Inflammatory macrophage treated with lipopolysaccharide for 1 hour (primary cell): Measurements from ENCODE around the gene YY1.
"Not testable (repeated sequence)": the region's sequence is repeated elsewhere in the genome, so short reads cannot be mapped to it uniquely, and the experiment has no call there.

Experiments
- DNase-seq, 2 donors: peaks; one replicate each; pipeline ENCODE4 v3.0.0-alpha.2; 2020 to 2022

The YY1 gene

DNA sequence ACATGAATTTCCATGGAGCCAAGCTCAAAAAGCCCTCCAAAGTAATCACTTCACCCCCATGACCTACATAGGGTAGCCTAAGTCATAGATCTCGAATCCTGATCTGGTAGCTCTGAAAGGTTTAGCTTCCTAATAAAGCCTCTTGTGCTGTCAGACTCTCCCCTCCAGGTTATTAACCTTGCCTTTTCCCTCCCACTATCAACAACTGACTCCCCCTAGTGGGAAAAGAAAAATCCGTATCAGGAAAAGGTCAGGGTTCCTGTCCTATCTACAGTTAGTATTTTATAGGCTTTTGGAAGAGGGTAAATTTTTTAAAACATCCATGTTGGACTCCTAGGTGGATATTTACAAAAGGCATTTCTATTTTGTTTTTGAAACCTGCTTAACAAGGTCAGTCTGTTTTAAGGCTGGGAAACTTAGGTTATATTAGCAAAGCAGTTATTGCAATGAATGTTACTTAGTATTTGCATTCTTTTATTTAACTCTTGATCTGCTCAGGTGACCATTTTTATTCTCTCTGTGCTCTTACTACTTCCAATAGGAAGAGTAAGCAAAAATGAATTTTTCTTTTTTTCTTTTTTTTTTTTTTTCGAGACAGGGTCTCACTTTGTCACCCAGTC lies 8.0 kb downstream of the YY1 start:
- peak in 1 of 2 donors; percentile 75 for DNase-seq

DNA sequence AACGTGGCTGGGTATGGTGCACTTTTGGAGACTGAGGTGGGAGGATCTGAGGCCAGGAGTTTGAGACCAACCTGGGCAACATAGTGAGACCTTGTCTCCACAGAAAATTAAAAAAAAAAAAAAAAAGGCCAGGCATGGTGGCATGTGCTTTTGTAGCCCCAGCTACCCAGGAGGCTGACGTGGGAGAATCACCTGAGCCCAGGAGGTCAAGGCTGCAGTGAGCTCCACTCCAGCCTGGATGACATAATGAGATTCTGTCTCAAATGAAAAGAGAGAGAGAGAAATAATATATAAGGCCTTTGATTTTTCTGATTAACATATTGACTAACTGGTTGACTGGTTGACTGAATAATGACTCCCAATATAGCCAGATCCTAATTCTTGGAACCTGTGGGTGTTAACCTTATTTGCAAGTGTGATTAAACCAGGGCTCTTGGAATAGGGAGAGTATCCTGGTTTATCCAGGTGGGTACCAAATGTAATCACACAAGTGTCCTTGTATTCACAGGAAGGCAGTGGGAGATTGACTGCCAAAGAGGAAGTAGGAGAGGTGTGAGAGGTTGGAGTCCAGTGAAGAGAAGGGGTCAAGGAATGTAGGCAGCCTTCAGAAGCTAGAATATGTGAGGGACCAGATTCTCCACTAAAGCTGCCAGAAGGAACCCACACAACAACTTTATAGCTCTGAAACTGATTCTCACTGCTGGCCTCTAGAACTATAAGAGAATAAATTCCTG lies 12.0 kb downstream of the YY1 start:
- no peak for DNase-seq

- DNase-seq = no peak
Observed at GRCh38 chr14:100252684-100253083, 13.7 kb downstream of the YY1 start.

DNA sequence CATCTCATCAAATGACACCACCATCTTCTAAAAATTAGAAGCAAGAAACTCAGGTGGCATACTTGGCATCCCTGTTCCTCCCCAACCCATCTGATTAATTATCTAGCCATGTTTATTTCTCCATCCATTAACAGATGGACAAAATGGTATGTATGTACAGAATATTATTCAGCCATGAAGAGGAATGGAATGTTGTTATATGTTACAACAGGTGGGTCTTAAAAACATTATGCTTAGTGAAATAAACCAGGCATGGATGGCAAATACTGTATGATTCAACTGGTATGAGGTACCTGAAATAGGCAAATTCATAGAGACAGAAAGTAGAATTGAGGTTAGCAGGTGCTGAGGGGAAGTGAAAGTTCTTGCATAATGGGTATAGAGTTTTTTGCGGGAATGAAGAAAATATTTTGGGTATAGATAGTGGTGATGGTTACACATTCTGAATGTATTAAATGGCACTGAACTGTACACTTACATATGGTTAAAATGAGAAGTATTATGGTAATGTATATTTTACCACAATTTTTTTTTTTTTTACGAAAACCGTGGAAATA lies 17.5 kb downstream of the YY1 start:
- no peak for DNase-seq

- DNase-seq = no peak
Observed at GRCh38 chr14:100261621-100262020, 22.7 kb downstream of the YY1 start.

GRCh38 chr14:100262545-100262944 lies 23.6 kb downstream of the YY1 start:
- no peak for DNase-seq

- no peak for DNase-seq
Observed at GRCh38 chr14:100263141-100263540, 24.2 kb downstream of the YY1 start.

- no peak for DNase-seq
Observed at GRCh38 chr14:100267990-100268389, 29.0 kb downstream of the YY1 start.

DNA sequence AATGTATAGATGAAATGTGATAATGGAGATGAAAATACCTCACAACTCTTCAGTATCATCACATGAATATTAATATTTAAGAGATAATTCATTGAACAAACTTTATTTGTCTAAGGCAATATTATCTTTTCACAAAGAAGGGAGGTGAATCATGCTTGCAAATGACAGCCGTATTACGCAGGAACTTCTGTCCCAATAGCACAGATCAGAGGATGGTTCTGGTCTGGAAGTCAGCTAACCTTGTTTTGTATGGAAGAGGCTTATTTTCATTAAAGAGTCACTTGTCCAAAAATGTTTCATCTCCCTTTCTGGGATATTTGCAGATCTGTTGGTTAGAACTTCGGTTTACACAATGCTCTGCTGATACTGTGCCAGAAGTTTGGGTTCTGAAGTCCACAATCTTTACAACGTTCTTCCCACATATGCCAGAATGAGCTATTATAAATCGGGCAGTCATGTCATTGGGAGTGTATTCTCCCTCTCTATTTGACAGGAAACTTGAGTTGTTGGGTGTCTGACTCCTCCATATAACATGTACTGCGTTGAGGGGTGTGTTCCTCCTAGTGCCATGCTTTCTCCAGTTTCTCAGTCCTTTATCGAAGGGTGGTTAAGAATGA lies 29.8 kb downstream of the YY1 start:
- no peak for DNase-seq

GRCh38 chr14:100271247-100271939 lies 32.4 kb downstream of the YY1 start:
- peak in 1 of 2 donors; percentile 48 for DNase-seq

GRCh38 chr14:100274250-100274649 lies 35.3 kb downstream of the YY1 start:
- no peak for DNase-seq

DNA sequence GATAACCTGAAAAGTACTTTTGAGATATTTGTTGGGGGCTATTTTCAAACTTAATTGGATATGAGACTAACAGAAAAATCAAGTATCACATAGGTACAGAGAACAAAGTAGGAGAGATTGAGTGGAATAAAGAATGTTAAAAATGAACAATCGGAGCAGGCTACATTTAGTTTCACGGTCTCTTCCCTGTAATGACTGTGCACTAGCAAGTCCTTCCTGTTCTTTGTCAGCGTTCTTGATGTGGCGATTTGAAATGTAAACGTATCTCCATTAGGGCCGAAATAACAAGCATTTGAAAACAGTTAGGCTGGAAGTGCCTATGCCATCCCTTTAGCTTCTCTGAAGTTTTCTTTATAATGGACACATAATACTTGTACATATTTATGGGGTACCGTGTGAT lies 36.3 kb downstream of the YY1 start:
- DNase-seq = no peak

DNA sequence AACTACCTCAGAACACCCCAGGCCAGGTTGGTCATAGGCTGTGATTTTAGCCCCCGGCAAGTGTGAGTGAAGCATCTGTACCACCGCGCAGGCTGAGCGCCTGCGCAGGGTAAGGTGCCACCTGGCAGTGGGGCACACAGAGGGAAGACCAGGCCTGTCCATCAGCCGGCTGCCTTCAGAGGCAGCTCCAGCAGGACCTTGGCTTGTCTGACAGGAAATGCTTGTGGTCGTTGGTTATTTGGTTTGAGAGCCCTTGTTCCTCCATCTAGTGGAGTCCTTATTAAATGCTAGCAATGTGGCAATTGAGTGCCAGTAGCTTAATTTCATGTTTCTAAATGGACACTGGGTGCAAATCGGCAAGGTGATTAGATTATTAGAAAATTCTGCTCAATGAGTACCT lies 39.8 kb downstream of the YY1 start:
- peak in 1 of 2 donors; percentile 26 for DNase-seq

GRCh38 chr14:100279133-100279532 lies 40.2 kb downstream of the YY1 start:
- no peak for DNase-seq

DNA sequence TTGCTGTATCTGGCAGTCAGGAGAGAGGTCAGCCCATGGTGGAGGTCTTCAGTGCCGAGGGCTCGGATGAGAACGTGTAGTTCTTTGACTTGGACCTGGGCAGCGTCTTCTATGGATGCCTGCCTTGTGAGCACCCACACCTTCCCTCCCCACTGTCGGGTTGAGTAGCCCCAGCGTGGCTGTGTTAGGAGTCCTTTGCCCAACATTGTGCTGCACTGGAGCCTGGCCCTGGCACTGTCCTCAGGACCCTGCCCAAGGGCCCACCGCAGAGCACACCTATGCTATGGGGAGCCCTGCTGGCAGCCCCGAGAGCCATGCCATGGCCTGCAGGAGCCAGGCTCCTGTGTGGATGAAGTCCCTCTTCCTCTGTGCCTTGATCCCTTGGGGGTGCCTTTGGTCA lies 40.6 kb downstream of the YY1 start:
- no peak for DNase-seq

DNA sequence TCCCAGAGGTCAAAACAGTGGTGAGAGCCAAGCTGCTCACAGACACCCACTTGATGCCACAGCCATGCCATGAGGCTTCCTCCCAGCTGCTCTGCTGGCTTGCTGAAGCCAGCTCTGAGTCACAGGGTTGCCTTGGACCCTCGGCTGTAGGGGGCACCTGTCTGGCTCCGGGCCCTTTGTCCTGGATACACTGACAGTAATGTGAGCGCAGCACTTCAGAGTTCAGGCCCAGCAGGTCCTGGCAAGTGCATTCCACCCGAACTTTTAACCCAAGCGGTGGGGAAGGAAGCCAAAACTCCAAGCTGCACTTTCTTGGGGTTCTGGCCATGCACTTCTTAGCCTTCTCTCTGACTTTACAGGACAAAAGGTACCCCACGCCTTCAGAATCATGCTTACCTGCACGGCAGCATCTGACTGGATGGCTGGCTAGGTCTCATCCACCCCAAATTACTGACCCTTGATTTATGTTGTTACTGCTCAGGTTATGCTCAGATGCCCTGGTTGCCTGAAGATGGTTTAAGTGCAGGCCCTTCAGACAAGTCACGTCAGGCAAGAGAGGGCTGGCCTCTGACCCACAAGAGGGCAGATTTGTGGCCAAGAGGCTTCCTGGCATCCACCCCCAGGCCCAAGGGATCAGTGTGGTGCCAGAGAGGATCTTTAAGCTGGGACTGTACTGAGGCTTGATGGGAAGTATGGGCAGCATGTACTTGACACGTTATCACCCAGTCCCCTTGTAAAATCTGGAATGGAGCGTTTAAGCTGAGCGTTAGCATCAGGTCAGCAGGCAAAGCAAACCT lies 42.5 kb downstream of the YY1 start:
- DNase-seq = no peak

- no peak for DNase-seq
Observed at GRCh38 chr14:100282083-100282350, 43.1 kb downstream of the YY1 start.

DNA sequence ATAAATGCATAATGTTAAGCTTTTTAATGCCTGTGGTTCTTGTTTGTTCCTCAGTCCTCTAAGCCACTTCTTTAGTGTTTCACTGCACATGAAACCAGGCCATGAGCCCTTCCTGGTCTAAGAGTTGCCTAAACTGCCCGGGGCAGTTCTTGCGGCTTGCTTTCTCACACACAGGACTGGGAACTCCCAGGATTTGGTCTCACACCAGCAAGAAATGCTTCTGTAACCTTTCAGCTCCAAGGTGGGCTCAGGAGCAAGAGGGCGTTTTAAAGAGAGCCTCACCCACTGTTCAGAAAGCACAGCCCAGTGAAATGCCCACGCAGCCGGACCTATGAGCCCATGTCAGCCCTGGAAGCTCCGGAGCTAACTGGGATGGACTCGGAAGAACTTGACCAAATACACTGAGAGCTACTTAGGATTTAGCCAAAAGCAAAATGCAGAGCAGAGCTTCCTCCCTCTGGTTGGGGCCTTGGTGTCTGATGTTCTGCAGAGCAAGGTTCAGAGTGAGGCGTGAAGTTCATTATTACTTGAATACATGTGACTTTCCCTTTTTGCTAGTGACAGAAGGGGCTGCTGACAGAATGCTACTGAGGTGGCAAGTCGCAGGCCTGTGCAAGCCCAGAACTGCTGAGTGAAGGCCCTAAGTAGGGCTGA lies 43.9 kb downstream of the YY1 start:
- no peak for DNase-seq

- DNase-seq = not testable (repeated sequence)
Observed at GRCh38 chr14:100283436-100283835, 44.5 kb downstream of the YY1 start.

GRCh38 chr14:100283984-100284881 lies 45.3 kb downstream of the YY1 start:
- DNase-seq = no peak
